CD4-positive, alpha-beta T cell treated with Interleukin-6 at 100 ng/mL for 8 hours (primary cell): ENCODE data around the gene GNAZ.

Experiments
- DNase-seq: peaks from one replicate; pipeline ENCODE4 v3.0.0-alpha.2; 2020; ENCODE audit warnings: mixed read lengths, low spot score

GNAZ gene

DNA sequence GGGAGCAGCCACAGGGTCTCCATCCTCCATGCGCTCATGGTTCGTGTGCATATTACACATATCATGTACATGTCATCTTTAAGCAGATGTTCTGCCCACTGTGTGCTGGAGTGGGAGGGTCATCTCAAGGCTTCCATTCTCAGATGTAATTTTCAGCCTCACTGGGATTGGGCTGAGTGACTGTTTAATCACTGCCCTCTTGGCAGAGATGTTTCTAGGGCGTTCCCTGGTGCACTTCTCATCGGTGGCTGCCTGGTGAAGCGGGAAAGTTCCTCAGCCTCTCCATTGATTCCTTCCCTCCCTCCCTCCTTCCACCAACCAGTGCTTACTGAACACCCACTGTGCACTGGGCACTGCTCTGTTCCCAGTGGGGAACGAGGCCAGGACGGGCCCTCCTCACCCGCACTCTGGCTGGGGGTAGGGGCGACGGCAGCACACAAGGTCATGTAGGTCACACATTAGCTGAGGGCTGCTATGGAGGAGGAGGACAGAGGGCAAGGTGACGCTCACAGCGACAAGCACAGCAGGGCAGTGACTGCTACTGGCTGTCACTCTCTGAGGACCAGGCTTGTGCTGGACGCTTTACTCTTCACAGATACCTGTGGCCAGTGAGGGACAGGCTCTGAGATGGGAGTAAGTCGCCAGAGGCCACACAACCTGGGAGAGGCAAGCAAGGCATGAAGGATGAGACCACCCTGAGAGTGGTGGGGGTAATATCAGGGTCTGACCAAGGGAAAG is 22.9 kb downstream of the GNAZ start:
- DNase-seq = no peak

DNA sequence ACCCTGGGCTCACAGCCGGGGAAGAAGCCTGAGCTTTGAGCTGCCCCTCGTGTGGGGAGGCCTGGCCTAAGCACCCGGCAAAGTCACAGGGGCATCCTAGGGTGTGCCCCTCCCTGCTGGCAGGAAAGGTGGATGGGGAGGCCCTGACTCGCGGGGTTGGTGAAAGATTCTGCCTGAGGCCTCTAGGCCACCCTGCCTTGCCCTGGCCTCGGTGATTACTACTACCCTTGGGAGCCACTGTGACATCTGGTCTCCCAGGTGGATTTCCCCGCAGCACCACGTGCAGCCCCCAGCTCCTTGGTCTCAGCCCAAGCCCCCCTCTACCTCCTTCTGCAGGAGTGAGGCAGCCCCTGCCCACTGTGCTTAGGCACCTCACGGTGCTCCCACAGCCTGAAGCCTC is 23.9 kb downstream of the GNAZ start:
- no peak for DNase-seq

DNA sequence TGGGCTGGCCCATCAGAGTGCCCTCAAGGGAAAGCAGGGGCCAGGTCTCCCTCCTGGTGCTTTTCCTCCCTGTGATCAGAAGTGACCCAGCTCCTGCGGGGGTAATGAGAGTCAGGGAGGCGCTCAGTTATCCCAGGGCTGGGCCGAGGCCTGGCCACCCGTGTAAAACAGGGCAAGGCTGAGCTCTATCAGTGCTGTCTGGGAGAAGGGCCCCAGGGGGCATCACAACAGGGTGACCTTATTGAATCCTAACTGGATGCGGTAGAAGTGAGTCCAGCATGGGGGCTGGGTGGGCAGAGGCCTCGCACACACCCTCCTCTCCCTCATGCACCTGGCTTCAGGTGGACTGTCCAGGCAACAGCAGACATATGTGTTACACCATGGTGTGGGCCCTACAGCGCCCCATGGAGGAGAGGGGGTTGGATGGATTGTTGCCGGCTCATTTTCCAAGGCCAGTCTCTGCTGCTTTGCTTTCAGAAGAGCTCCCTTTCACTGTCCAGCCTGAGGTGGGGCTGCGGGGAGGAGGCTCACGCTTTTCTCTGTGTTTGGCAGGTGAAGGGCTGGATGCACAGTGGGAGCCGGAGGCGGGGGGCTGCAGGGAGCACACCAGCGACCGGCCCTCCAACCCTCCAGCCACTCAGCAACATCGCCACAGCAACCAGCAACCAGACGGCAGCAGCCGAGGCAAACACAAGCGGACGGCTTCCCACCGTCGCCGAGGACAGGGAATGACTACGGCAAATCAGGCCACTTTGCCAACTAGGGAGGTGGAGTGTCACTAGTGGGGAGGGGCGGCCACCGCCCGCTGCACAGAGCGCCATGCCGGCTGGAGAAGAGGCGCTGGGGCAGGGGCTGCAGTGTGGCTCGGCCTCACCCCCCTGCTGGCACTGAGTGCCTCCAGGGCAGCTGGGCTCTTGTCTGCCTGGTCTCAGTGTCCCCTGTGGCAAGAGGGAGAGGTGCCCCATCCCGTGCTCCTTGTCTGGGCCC is 24.7 kb downstream of the GNAZ start:
- DNase-seq = no peak

DNA sequence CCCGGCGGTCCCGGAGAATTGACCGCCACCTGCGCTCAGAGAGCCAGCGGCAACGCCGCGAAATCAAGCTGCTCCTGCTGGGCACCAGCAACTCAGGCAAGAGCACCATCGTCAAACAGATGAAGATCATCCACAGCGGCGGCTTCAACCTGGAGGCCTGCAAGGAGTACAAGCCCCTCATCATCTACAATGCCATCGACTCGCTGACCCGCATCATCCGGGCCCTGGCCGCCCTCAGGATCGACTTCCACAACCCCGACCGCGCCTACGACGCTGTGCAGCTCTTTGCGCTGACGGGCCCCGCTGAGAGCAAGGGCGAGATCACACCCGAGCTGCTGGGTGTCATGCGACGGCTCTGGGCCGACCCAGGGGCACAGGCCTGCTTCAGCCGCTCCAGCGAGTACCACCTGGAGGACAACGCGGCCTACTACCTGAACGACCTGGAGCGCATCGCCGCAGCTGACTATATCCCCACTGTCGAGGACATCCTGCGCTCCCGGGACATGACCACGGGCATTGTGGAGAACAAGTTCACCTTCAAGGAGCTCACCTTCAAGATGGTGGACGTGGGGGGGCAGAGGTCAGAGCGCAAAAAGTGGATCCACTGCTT is 25.5 kb downstream of the GNAZ start:
- DNase-seq = no peak

DNA sequence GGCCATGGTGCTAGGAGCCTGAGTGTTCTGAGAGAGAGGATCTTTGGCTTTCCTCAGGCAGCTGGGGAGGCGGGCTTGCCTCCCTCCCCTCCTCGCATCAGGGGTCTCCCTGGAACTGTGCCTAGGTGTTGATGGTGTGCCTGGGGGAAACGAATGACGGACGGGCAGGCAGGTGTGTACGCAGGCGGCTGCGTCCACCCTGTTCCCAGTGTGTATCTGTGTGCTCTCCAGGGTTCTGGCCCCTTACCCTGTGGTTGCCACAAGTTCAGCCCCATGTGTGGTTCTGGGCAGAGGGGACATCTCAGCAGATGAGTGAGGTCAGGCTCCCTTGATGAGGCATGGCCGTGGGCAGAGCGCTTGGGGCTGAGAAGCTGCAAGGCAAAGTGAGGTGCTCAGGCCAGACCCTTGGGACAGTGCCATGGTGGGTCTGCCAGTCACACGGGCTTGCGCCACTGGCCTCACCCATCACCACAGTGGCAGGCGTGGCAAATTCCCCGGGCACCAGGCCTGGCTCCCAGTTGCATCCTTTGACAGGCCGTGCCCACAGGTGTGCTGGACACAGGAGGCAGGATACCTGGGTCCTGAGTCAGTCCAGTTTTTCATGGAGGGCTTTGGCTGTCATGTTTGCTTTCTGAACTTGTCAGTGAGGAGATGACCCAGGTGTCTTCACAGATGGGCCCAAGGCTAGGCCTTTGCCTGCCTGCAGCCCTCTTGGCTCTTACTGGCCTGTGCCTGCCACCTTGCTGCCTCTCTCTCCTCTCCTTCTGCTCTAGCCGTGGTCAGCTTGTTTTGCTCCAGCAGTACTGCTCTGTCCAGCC is 27.3 kb downstream of the GNAZ start:
- DNase-seq = no peak

DNA sequence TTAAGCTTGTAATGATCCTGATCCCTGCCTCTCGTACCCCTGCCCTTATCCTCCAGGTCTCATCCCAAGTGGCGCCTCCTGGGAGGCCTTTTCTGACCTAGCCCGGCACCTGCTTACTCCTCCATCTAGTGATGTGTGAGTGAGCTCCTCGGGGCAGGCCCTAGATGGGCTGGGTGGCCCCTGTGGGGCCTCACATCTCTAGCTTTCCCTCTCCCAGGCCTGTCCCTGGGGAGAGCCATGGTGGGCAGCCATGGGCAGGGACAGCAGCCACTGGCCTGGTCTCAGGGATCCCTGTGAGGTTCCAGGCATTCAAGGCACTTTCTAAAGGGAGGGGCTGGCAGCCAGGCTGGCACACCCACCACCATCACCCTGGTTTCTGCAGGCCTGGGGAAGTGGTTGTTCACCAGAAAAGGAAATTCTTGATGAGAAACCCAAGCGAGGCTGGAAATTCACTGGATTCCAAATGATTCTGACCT is 27.9 kb downstream of the GNAZ start:
- DNase-seq = no peak

DNA sequence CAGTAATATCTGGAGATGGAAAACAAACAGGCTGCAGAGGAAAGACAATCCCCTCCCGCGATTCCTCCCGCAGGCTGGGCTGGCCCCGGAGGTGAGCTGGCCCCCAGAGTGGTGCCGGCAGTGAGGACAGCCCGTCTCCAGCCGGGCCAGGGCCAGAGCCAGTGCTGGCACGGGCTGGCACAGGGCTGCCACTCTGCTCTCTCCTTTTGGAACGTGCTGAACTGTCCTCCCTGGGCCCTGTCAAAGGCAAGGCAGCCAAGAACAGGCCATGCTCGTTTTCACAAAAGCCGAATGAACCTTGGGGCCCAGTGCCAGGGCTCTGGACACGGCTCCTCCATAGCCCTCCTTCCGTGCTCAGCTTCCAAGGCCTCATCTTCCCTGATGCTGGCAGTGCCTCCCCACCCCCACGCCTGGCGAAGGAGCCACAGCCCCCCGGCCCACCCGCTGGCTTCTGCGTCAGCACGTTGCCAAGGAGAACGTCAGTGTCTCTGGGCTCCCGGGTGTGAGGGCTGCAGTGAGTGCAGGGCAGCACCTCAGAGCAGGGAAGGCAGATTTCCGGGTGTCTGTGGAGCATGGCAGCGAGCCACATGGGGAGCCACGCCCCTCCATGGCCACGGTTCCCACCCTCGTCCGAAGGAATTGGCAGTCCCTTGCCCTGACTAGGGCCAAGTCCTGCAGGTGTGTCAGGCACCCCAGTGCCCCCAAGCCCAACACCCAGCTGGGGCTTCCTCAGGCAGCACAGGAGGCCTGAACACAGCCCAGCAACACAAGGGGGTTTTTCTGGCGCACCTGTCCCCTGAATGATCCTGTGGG is 28.6 kb downstream of the GNAZ start:
- no peak for DNase-seq

DNA sequence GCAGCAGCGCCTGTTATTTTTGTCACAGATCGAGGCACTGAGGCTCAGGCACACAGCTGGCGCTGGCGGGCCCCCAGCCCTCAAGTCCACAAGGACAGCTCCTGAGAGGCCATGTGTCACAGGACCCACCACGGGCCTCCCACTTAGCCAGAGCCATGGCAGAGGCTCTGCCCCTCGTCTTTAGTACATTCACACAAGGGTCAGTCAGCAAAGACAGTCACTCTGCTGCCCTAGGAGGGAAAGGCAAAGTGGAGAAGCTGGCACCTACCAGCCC is 29.1 kb downstream of the GNAZ start:
- DNase-seq = no peak

DNA sequence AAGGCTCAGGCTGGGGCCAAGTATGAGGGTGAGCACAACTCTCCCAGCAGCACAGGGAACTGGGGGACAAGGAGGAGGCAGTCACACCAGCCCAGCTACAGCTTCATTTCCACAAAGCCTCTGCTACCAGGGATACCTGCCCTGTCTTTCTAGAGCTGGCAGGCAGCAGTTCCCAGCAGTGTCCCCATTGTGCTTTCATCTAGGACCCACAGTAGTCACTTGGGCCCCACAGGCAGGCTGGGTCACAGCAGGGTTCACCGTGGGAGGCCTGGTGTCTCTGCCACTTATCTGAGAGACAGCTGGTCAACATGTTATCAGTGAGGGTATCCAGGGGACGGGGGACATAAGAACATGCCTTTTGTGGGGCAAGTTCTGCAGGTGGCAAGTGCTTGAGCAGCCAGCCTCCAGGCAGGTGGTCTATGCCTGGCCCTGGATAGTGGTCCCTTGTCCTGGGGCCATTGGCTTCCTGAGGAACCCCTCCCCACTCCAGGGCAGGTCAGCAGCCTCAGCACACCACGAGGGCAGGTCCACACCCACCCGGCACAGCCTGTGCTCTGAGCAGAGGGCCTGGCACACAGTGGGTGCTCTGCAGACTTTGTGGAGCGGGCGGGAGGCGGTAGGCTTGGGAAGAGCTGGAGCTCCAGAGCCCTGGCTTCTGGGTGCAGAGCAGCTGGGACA is 29.9 kb downstream of the GNAZ start:
- no peak for DNase-seq

DNA sequence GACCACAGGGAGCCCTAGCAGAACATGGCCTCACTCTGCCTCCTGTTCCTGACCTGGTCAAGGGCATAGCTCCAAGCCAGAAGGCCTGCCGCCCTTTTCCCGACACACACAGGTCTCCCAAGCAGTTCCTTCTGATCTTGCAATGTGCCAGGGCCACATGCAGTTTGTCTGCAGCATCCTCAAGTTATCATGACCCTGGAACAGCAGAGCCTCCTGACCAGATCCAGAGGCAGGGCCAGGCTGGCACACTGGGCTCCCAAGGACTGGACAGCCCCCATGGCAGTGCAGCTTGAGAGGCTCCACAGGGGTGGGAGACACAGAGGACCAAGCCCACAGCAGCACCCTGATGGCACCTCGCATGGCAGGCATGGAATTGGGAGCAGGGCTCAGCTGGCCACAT is 31.2 kb downstream of the GNAZ start:
- DNase-seq = no peak

DNA sequence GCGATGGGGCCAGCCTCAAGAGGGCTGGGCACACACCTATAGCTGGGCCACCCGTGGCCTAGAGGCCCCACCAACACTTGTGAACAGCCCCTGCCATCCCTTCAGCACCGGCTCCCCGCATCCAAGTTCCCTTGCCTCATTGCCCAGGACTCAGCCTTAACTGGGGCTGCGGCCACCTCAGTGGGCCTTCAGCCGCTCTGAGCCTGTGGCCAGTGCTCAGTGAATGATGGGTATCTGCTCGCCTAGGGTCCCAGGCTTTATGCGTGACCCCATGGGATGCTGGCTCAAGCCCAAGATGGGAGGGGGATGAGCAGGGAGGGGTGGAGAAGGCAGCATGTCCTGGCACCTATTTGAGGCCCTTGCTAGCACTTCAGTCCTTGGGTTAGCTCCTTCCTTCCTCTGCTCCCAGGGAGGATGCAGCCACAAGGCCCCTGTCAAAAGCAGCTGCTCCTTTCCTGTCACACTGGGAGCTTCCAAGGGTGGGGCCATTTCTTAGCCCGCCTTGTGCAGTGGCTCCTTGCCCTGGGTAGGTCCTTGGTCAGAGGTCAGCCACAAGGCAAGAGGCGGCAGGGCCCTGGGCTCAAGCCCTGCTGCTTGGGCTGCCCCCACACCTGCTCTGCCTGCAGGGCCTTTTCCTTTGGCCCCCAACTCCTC is 31.8 kb downstream of the GNAZ start:
- no peak for DNase-seq

DNA sequence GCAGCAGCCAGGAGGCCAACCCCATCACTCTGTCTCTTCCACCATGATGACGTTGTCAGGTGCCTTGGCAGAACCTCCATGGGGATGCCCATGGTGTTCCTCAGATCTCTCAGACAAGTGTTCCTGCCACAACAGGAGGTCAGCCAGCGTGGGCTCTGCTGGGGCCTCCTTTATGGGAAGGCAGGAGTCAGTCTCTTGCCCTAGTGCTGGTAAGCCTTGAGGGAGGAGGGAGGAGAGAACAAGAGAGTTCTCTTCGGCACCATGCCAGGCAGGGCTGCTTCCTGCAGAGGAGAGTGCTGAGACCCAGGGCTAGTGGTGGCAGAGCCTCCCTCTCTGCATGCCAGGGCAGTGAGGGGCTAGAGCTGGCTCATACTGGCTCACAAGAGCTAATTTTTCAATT is 32.5 kb downstream of the GNAZ start:
- no peak for DNase-seq

DNA sequence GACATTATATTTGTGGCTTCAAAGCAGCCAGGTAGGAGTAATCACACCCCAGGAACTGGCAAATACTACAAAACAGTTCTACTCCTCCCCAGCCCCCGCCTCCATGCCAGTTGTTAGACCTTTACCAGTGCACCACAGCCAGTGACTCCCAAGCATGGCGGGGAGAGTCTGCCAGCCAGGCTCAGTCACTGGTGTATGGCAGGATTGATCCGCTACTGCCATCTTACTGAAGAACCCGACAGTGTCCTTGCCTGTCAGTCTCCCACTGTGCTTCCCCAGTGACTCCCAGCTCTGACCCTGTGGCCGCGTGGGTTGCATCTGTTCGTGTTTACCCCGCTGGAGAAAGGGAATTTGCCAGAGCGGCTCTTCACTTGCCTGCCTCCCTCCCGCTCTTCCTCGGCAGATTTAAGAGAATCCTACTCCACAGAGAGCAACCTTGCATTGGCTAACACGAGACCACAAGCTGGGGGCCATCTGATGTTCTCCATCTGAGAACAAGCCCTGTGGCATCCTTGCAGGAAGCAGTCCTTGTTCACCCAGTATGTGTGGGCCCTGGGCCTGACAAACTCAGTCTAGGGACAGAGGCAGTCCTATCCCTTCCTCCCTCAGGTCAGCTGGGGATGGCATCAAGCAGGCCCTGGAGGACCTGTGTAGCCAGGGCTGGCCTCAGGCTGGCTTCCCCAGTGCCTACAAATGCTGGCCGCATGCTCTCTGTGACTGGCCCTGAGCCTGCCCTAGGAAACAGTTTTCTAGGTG is 33.1 kb downstream of the GNAZ start:
- no peak for DNase-seq

DNA sequence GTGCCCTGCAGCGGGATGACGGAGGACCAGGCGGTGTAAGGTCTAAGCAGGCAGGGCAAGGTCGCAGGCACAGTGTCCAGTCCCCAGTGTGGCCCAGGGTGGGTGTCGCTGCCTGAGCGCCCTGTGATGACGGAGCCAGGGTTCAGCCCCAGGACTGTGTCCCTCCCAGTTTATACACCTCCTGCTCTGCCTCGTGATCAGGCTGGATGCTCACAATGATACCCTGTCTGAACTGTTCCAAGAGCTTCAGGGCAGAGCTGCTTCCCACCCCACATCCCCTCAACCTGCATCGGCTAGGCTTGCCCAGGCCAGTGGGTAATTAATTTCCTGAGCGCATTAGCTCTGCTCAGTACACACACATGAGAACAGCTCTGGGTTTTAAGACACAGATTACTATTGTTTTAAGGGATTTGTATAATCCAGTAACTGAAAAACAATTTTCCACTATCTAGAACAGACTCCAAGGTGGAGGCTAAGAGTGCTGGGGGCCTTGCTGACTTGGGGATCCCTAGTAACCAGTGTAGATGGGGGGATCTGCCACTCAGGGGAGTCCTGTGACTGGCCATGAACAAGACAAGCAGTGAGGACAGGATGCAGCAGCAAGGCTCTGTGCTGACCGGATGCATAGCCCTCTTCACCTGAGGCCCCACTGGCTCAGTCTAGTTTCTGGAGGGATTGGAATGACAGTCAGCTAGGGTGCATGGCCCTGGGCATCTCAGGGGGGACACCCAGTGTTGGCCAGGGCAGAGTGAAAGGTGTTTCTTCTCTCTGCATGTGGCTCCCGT is 34.1 kb downstream of the GNAZ start:
- DNase-seq = no peak

DNA sequence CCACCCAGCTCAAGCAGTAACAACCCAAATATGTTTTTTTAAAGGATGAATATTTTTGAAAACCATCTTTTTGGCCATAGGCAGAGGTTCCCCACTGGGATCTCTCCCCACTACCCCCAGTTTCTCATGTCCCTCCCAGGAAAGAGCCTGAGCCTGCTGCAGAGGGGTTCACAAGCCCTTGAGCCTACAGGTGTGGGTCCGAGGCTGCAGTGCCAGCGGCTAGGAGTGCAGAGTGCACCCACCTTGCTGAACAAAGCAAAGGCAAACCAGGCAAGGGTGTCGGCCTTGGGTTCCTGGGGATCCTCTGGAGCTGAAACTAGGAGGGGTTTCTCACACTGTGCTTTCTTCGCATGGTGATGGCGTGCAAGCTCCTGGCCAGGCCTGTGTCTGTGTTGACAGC is 35.0 kb downstream of the GNAZ start:
- DNase-seq = no peak

DNA sequence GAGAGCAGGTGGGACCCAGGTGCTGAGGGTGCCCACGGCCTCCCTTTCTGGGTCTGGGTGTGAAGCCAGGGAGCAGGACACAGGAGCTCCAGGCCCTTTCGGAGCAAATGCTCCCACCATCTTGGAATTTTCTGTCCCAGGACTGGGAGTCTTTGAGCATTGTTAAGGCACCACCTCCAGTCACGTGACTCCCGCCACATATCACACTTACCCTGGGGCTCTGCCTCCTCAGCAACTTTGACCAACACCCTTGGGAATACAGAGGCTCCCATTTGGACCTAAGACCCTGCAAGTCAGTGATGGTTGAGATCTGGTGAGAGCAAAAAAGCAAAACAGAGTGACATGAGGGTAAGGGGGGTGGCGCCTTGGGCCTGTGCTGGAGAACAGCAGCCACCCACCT is 35.6 kb downstream of the GNAZ start:
- no peak for DNase-seq

DNA sequence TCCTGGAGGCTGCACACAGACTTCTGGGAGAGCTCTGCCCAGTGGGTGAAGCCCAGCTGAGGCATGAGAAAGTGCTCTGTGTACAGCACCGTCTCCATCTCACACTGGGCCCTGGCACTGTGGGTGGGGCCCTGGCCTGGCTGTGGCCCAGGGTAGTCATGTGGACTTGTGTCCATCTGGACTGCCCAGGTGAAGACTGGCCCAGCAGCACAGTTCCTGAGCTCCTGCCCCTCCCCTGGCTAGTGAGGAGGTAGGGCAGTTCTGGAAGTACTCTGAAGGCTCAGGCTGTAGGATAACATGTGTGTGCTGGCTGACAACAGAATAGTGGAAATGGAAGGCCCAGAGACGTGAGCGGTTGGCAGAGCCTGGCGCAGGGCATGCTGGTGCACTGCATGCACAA is 36.0 kb downstream of the GNAZ start:
- no peak for DNase-seq

DNA sequence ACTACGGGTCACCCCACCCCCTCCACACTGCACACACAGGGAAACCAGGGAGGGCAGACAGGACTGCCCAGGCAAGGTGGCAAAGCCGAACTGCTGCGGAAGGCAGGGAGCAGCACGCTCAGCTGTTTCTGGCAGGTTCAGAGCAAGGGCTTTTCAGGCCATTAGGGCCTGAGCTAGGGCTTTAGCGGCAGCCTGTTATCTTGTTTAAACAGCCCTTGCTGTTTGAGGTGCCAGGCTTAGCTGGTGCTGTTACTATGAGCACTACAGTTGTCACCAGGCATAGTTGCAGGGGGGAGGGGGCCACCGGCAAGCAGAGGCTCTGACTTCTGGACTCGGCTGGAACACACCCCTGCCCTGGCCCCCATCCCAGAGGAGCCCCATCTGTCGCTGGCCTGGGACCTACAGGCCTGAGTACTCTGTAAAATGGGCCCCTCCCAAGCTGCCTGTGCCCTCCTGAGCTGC is 36.6 kb downstream of the GNAZ start:
- no peak for DNase-seq
